GM12878 (cell line): ENCODE data around the gene CPT1C. TPM values are rescaled to one million over a fixed set of nuclear protein-coding genes. Genes with fewer than 3 reads are reported as not detected.

Experiments used
- BCLAF1 ChIP-seq: fragments of 450-650 bp; IDR thresholded peaks from 2 replicates; pipeline ENCODE4 v1.6.1; 2017; ENCODE audit warnings: antibody characterized with exemption, mild to moderate bottlenecking, moderate library complexity
- CUX1 ChIP-seq: IDR thresholded peaks from 2 replicates; pipeline ENCODE4 v1.6.1; 2012; ENCODE audit warnings: improper control_type of control experiment, low read depth, low read length; ENCODE audit not compliant: insufficient replicate concordance
- E2F4 ChIP-seq: IDR thresholded peaks from 2 replicates; pipeline ENCODE4 v1.6.1; 2012; ENCODE audit warnings: low read depth, low read length, improper control_type of control experiment
- E4F1 ChIP-seq: fragments of 450-650 bp; IDR thresholded peaks from 2 replicates; pipeline ENCODE4 v1.6.1; 2018; ENCODE audit warnings: borderline replicate concordance, mild to moderate bottlenecking; ENCODE audit not compliant: partially characterized antibody
- NRF1 ChIP-seq: conservative IDR thresholded peaks from 2 replicates; pipeline ENCODE4 v1.6.1; 2011; ENCODE audit warnings: mild to moderate bottlenecking, low read depth, low read length, improper control_type of control experiment
- PAX5 ChIP-seq: IDR thresholded peaks from 2 replicates; pipeline ENCODE4 v1.6.1; 2011; ENCODE audit warnings: low read depth, low read length, borderline replicate concordance
- RFX5 ChIP-seq: IDR thresholded peaks from 2 replicates; pipeline ENCODE4 v1.6.1; 2011; ENCODE audit warnings: low read depth, low read length, improper control_type of control experiment
- SUPT20H ChIP-seq: IDR thresholded peaks from 2 replicates; pipeline ENCODE4 v1.6.1; 2011; ENCODE audit warnings: low read depth, mild to moderate bottlenecking, low read length, moderate library complexity, borderline replicate concordance; ENCODE audit not compliant: control insufficient read depth
- SUZ12 ChIP-seq: fragments of 200-600 bp; sonication (generic); IDR thresholded peaks from one replicate; pipeline ENCODE4 v1.6.1; 2018; ENCODE audit warnings: antibody characterized with exemption, mild to moderate bottlenecking; ENCODE audit not compliant: unreplicated experiment
- ZBTB40 ChIP-seq: fragments of 450-650 bp; IDR thresholded peaks from 2 replicates; pipeline ENCODE4 v1.6.1; 2016; ENCODE audit warnings: mild to moderate bottlenecking, moderate library complexity, borderline replicate concordance
- ZNF24 ChIP-seq: fragments of 450-650 bp; IDR thresholded peaks from 2 replicates; pipeline ENCODE4 v1.6.1; 2017; ENCODE audit warnings: antibody characterized with exemption, mild to moderate bottlenecking
- polyA plus RNA-seq, 11 experiments: library from polyadenylated mRNA; depleted of rRNA in 4 of 11; unstranded in 6 of 11; stranded (reverse) in 5 of 11; fragments of >200 nt; fragmentation: Nextera tagmentation in 4 of 11; fragmentation: Illumina TruSeq in 1 of 11; extraction: Ambion mirVana in 4 of 11; extraction: Trizol in 1 of 11; gene quantifications; 1 replicate in 1 of 11; 2 replicates in 10 of 11; pipeline versions ENCODE4 v1.2.1 to v1.2.3, GENCODE V29; 2011 to 2016; ENCODE audit warnings: inconsistent platforms in 2 of 11, missing spikeins in 2 of 11, low read depth in 1 of 11
- total RNA-seq, 4 experiments: library from RNA; depleted of rRNA in 3 of 4; stranded (reverse); fragments of >200 nt in 3 of 4; fragmentation: Illumina TruSeq in 1 of 4; extraction: Trizol in 1 of 4; gene quantifications; 2 replicates each; pipeline versions ENCODE4 v1.2.1 to v1.2.3, GENCODE V29; 2013 to 2021

Gene CPT1C
- total and polyA plus RNA-seq, 10 of the 15 experiments (the other 5 are each of a cell fraction or from before 2014, with no cell fraction given), result 0.04 to 0.56 (median 0.21) TPM; not detected in 3

GRCh38 chr19:49672131-49672919 lies 18.6 kb upstream of the CPT1C start (continued):
- TF ChIP-seq E4F1 (no peak), E2F4 (no peak; the same call in 1 of the 2 replicates), CUX1 (no peak), BCLAF1 (no peak), PAX5 (peak; percentile 58; the same call in 1 of the 2 replicates), SUZ12 (no peak), RFX5 (no peak), SUPT20H (no peak), ZNF24 (no peak), ZBTB40 (no peak), NRF1 (no peak)
